H9 (cell line): Measurements from ENCODE around the gene CKMT2. TPM values are rescaled to one million over a fixed set of nuclear protein-coding genes. Genes with fewer than 3 reads are reported as not detected.

Experiments used
- DNase-seq: peaks from one replicate; pipeline ENCODE4 v3.0.0-alpha.2; 2017
- H2AFZ ChIP-seq: one replicate; pipeline ENCODE4 v1.6.1; 2013; ENCODE audit warnings: mild to moderate bottlenecking, low read length, control low read depth, moderate library complexity
- H2AK5ac ChIP-seq: 2 replicates; pipeline ENCODE4 v1.6.1; 2013; ENCODE audit warnings: low read length, control low read depth, mixed read lengths; ENCODE audit not compliant: insufficient read length
- H2BK120ac ChIP-seq: one replicate; pipeline ENCODE4 v1.6.1; 2013; ENCODE audit warnings: low read depth, mild to moderate bottlenecking, low read length, control low read depth, inconsistent platforms; ENCODE audit not compliant: poor library complexity, severe bottlenecking
- H2BK12ac ChIP-seq: 2 replicates; pipeline ENCODE4 v1.6.1; 2013; ENCODE audit warnings: low read length, control low read depth, mixed read lengths, low read depth; ENCODE audit not compliant: insufficient read length
- H2BK15ac ChIP-seq: 2 replicates; pipeline ENCODE4 v1.6.1; 2013; ENCODE audit warnings: low read depth, low read length, control low read depth
- H2BK20ac ChIP-seq: one replicate; pipeline ENCODE4 v1.6.1; 2013; ENCODE audit warnings: low read depth, mild to moderate bottlenecking, low read length, control low read depth, inconsistent platforms; ENCODE audit not compliant: poor library complexity, severe bottlenecking
- H2BK5ac ChIP-seq: 2 replicates; pipeline ENCODE4 v1.6.1; 2013; ENCODE audit warnings: low read length, control low read depth, mixed read lengths; ENCODE audit not compliant: insufficient read length
- H3K14ac ChIP-seq: 2 replicates; pipeline ENCODE4 v1.6.1; 2013; ENCODE audit warnings: low read length, control low read depth; ENCODE audit not compliant: insufficient read depth
- H3K18ac ChIP-seq: 2 replicates; pipeline ENCODE4 v1.6.1; 2013; ENCODE audit warnings: low read depth, mild to moderate bottlenecking, mixed read lengths, low read length, control low read depth; ENCODE audit not compliant: insufficient read length
- H3K23ac ChIP-seq: 2 replicates; pipeline ENCODE4 v1.6.1; 2013; ENCODE audit warnings: low read length, control low read depth, mixed read lengths, low read depth; ENCODE audit not compliant: insufficient read length
- H3K23me2 ChIP-seq: 2 replicates; pipeline ENCODE4 v1.6.1; 2013; ENCODE audit warnings: low read depth, mild to moderate bottlenecking, mixed read lengths, low read length, control low read depth; ENCODE audit not compliant: insufficient read length, poor library complexity, severe bottlenecking
- H3K27ac ChIP-seq: 2 replicates; pipeline ENCODE4 v1.5.1; 2013; ENCODE audit warnings: low read length, control low read depth, mixed read lengths, low read depth; ENCODE audit not compliant: insufficient read length
- H3K27me3 ChIP-seq: 2 replicates; pipeline ENCODE4 v1.6.1; 2013; ENCODE audit warnings: low read length, control low read depth, inconsistent platforms; ENCODE audit not compliant: insufficient read depth
- H3K4ac ChIP-seq: 2 replicates; pipeline ENCODE4 v1.6.1; 2013; ENCODE audit warnings: low read depth, mild to moderate bottlenecking, control low read depth, inconsistent platforms, low read length, moderate library complexity
- H3K4me1 ChIP-seq: 2 replicates; pipeline ENCODE4 v1.6.1; 2013; ENCODE audit warnings: low read length, control low read depth, inconsistent platforms; ENCODE audit not compliant: insufficient read depth
- H3K4me2 ChIP-seq: 2 replicates; pipeline ENCODE4 v1.6.1; 2013; ENCODE audit warnings: low read length, control low read depth, mixed read lengths; ENCODE audit not compliant: insufficient read length, insufficient read depth
- H3K56ac ChIP-seq: 2 replicates; pipeline ENCODE4 v1.6.1; 2013; ENCODE audit warnings: low read depth, mild to moderate bottlenecking, mixed read lengths, low read length, control low read depth; ENCODE audit not compliant: insufficient read length
- H3K79me1 ChIP-seq: 2 replicates; pipeline ENCODE4 v1.6.1; 2013; ENCODE audit warnings: low read depth, mild to moderate bottlenecking, moderate library complexity, low read length, control low read depth, inconsistent platforms; ENCODE audit not compliant: insufficient read depth, poor library complexity, severe bottlenecking
- H3K79me2 ChIP-seq: 2 replicates; pipeline ENCODE4 v1.6.1; 2013; ENCODE audit warnings: low read length, control low read depth, inconsistent platforms; ENCODE audit not compliant: insufficient read depth
- H3K9ac ChIP-seq: 2 replicates; pipeline ENCODE4 v1.6.1; 2013; ENCODE audit warnings: low read length, control low read depth, mixed read lengths; ENCODE audit not compliant: insufficient read length; ENCODE audit errors: extremely low read depth
- H3K9me3 ChIP-seq: one replicate; pipeline ENCODE4 v1.6.1; 2013; ENCODE audit warnings: low read depth, low read length, inconsistent platforms; ENCODE audit not compliant: control insufficient read depth
- H3T11ph ChIP-seq: one replicate; pipeline ENCODE4 v1.6.1; 2013; ENCODE audit warnings: mild to moderate bottlenecking, low read length, control low read depth, inconsistent platforms
- H4K20me1 ChIP-seq: one replicate; pipeline ENCODE4 v1.6.1; 2013; ENCODE audit not compliant: control insufficient read depth, insufficient read length, insufficient read depth
- H4K5ac ChIP-seq: 2 replicates; pipeline ENCODE4 v1.6.1; 2013; ENCODE audit warnings: low read depth, mild to moderate bottlenecking, mixed read lengths, low read length, control low read depth; ENCODE audit not compliant: insufficient read length
- H4K8ac ChIP-seq: replicated peaks from 2 replicates; pipeline ENCODE4 v1.6.1; 2013; ENCODE audit warnings: low read length, control low read depth, mixed read lengths, low read depth; ENCODE audit not compliant: insufficient read length
- H4K91ac ChIP-seq: 2 replicates; pipeline ENCODE4 v1.6.1; 2013; ENCODE audit warnings: low read depth, mild to moderate bottlenecking, moderate library complexity, mixed read lengths, low read length, control low read depth; ENCODE audit not compliant: insufficient read length
- H3K27ac Mint-ChIP-seq, 3 experiments: 2 replicates in 2 of 3; 3 replicates in 1 of 3; pipeline ENCODE4 v1.8.0; 2020 to 2021; ENCODE audit warnings: mixed read lengths in 3 of 3, mild to moderate bottlenecking in 1 of 3, moderate library complexity in 1 of 3
- H3K27me3 Mint-ChIP-seq: 2 replicates; pipeline ENCODE4 v1.8.0; 2021; ENCODE audit warnings: low read depth, mild to moderate bottlenecking, moderate library complexity, mixed read lengths
- H3K36me3 Mint-ChIP-seq, 3 experiments: 2 replicates in 2 of 3; 3 replicates in 1 of 3; pipeline ENCODE4 v1.8.0; 2020 to 2021; ENCODE audit warnings: low read depth in 3 of 3, mixed read lengths in 3 of 3; ENCODE audit not compliant: insufficient read depth in 1 of 3
- H3K4me1 Mint-ChIP-seq, 2 experiments: 2 replicates each; pipeline ENCODE4 v1.8.0; 2020; ENCODE audit warnings: mixed read lengths in 2 of 2
- H3K4me3 Mint-ChIP-seq, 2 experiments: 2 replicates in 1 of 2; 3 replicates in 1 of 2; pipeline ENCODE4 v1.8.0; 2020 to 2021; ENCODE audit warnings: mild to moderate bottlenecking in 2 of 2, mixed read lengths in 2 of 2, moderate library complexity in 1 of 2
- H3K9me3 Mint-ChIP-seq, 2 experiments: 2 replicates in 1 of 2; 3 replicates in 1 of 2; pipeline ENCODE4 v1.8.0; 2020; ENCODE audit warnings: mild to moderate bottlenecking in 2 of 2, mixed read lengths in 2 of 2, moderate library complexity in 1 of 2
- CTCF ChIP-seq: fragments of 200-600 bp; sonication (generic); conservative IDR thresholded peaks from 3 replicates; pipeline ENCODE4 v1.8.0; 2021; ENCODE audit warnings: antibody characterized with exemption, mild to moderate bottlenecking
- WGBS: extraction: QIAGEN DNeasy Blood & Tissue Kit; methylation state at CpG from one replicate; pipeline ENCODE4 v1.1.7; 2013; ENCODE audit warnings: missing lambda C conversion rate, low lambda C conversion rate, mixed read lengths; ENCODE audit not compliant: insufficient read length; ENCODE audit errors: extremely low coverage; 5-methylcytosine and 5-hydroxymethylcytosine counted together
- total RNA-seq: library from RNA; stranded (reverse); gene quantifications from 2 replicates; pipeline ENCODE4 v1.2.1, GENCODE V29; 2021

The CKMT2 gene
- total RNA-seq, 1 experiment from 2014 or later: 1.8 TPM

DNA sequence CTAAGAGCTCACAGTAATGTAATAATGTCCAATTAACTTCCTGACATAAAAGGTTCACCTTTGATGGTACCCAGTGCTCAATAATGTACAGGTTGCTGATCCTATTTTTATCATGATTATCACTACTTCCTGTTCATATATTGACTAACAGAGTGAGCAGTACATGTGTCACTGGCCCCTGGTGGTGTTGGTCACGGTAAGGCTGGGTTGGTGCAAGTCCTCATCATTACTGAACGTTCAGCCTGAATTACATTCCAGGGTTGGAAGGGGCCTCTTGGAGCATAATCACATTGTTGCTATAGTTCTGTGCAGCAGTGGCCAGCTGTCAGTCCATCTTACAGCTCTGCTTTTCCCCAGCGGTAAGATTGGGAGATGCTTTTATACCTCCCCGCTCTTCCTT is 24.2 kb upstream of the CKMT2 start:
- no peak for TF ChIP-seq CTCF
- Histone ChIP-seq H2BK5ac (no peak overlapping the region), H3K56ac (no peak overlapping the region), H3K79me2 (no peaks in the 10 kb centered on the region), H4K5ac (no peak overlapping the region), H3K23ac (no peak overlapping the region), H2BK20ac (no peak overlapping the region), H4K91ac (no peak overlapping the region), H4K20me1 (no peaks in the 10 kb centered on the region), H3K4me1 (no peaks in the 10 kb centered on the region), H2AK5ac (no peak overlapping the region), H2BK12ac (no peak overlapping the region), H3K27me3 (no peaks in the 10 kb centered on the region), H3K27ac (no peak overlapping the region), H3T11ph (no peak overlapping the region), H3K9ac (no peak overlapping the region), H4K8ac (no peak overlapping the region), H3K9me3 (no peaks in the 10 kb centered on the region), H2BK15ac (no peak overlapping the region), H2BK120ac (no peak overlapping the region), H3K23me2 (no peaks in the 10 kb centered on the region), H3K14ac (no peak overlapping the region), H2AFZ (no peak overlapping the region), H3K4ac (no peak overlapping the region), H3K4me2 (no peak overlapping the region), H3K18ac (no peak overlapping the region), H3K79me1 (no peaks in the 10 kb centered on the region)
- peaks cover 4 to 7% of the 10 kb centered on the region in 2 experiments; a peak in 2 of 4 replicates for H3K4me1 Mint-ChIP-seq
- WGBS: no CpG with 5 or more reads among the region's 4 CpGs
- H3K27ac Mint-ChIP-seq: no peak overlapping the region; a peak in 1 of 7 replicates
- H3K36me3 Mint-ChIP-seq: peaks cover 0 to 6% (median 0%) of the 10 kb centered on the region in 3 experiments; a peak in 1 of 7 replicates
- DNase-seq: no peak
- no peak overlapping the region for H3K4me3 Mint-ChIP-seq
- H3K27me3 Mint-ChIP-seq: no peaks in the 10 kb centered on the region
- H3K9me3 Mint-ChIP-seq: no peaks in the 10 kb centered on the region
